GM12892 (cell line): Measurements from ENCODE around the gene TRIM26.

ENCODE experiments used
- POLR2A ChIP-seq: IDR thresholded peaks from 2 replicates; pipeline ENCODE4 v1.6.1; 2011; ENCODE audit warnings: low read depth, low read length, control low read depth
- TAF1 ChIP-seq: IDR thresholded peaks from 2 replicates; pipeline ENCODE4 v1.6.1; 2011; ENCODE audit warnings: low read depth, mild to moderate bottlenecking, control low read depth, low read length, borderline replicate concordance

- no peak for TF ChIP-seq POLR2A
- TF ChIP-seq TAF1 = no peak
Measured at GRCh38 chr6:30258204-30258603, 45.0 kb upstream of the TRIM26 start.
